HEK293T (cell line): Measurements from ENCODE around the gene ZFP36.

ENCODE experiments used
- ARNT ChIP-seq: fragments of 450-650 bp; IDR thresholded peaks from 2 replicates; pipeline ENCODE4 v1.6.1; 2017; ENCODE audit warnings: mild to moderate bottlenecking
- BHLHE40 ChIP-seq: fragments of 450-650 bp; IDR thresholded peaks from 2 replicates; pipeline ENCODE4 v1.6.1; 2016; ENCODE audit warnings: mild to moderate bottlenecking, moderate library complexity, borderline replicate concordance
- FOXA1 ChIP-seq: fragments of 450-650 bp; IDR thresholded peaks from 2 replicates; pipeline ENCODE4 v1.6.1; 2016; ENCODE audit warnings: mild to moderate bottlenecking
- FOXK2 ChIP-seq: fragments of 450-650 bp; IDR thresholded peaks from 2 replicates; pipeline ENCODE4 v1.6.1; 2016; ENCODE audit warnings: mild to moderate bottlenecking
- FOXM1 ChIP-seq: fragments of 450-650 bp; IDR thresholded peaks from 2 replicates; pipeline ENCODE4 v1.6.1; 2017; ENCODE audit warnings: mild to moderate bottlenecking, borderline replicate concordance
- HDGF ChIP-seq: fragments of 450-650 bp; IDR thresholded peaks from 2 replicates; pipeline ENCODE4 v1.6.1; 2017; ENCODE audit warnings: antibody characterized with exemption, borderline replicate concordance
- L3MBTL2 ChIP-seq: fragments of 450-650 bp; conservative IDR thresholded peaks from 2 replicates; pipeline ENCODE4 v1.6.1; 2016; ENCODE audit warnings: mild to moderate bottlenecking
- SP1 ChIP-seq: fragments of 450-650 bp; IDR thresholded peaks from 2 replicates; pipeline ENCODE4 v1.6.1; 2017
- SUZ12 ChIP-seq: fragments of 450-650 bp; IDR thresholded peaks from 2 replicates; pipeline ENCODE4 v1.6.1; 2016; ENCODE audit warnings: mild to moderate bottlenecking
- TARDBP ChIP-seq: fragments of 450-650 bp; IDR thresholded peaks from 2 replicates; pipeline ENCODE4 v1.6.1; 2016
- ZNF384 ChIP-seq: fragments of 450-650 bp; IDR thresholded peaks from 2 replicates; pipeline ENCODE4 v1.6.1; 2016
- TF ChIP-seq, protein P1 (sequence below): fragments of 450-650 bp; IDR thresholded peaks from 2 replicates; pipeline ENCODE4 v1.6.1; 2016

DNA sequence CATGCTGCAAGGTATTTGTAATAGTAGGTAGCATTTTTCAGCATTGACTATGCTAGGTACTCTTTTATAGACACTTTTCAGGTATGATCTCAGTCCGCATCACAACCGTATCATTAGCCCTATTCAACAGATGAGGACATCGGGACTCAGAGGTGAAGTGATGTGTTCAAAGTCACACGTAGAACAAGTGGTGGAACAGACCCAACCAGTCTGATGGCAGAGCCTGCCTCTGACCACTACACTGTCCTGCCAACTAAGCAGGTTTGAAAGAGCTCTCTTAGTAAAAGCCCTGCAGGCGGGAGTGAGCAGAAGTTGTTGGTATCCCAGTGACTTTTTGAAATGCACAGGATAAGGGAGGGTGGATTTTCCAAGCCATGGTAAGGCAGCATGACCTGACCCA, 35.9 kb upstream of the ZFP36 start:
- TF ChIP-seq TARDBP (no peak), SP1 (no peak), BHLHE40 (no peak), HDGF (no peak), FOXA1 (no peak), FOXK2 (no peak), ARNT (no peak), ZNF384 (no peak), SUZ12 (no peak), FOXM1 (no peak), L3MBTL2 (no peak)
- TF ChIP-seq, protein P1, sequence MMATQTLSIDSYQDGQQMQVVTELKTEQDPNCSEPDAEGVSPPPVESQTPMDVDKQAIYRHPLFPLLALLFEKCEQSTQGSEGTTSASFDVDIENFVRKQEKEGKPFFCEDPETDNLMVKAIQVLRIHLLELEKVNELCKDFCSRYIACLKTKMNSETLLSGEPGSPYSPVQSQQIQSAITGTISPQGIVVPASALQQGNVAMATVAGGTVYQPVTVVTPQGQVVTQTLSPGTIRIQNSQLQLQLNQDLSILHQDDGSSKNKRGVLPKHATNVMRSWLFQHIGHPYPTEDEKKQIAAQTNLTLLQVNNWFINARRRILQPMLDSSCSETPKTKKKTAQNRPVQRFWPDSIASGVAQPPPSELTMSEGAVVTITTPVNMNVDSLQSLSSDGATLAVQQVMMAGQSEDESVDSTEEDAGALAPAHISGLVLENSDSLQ: no peak
